GM19328 (cell line): Measurements from ENCODE around the gene IGFBP5.

Experiments
- ATAC-seq: cut with Tn5 transposase; IDR thresholded peaks from one replicate; pipeline ENCODE4 v1.9.1; 2021; ENCODE audit warnings: mild to moderate bottlenecking, moderate library complexity; ENCODE audit not compliant: unreplicated experiment

IGFBP5 gene

GRCh38 chr2:216670266-216671080 lies 24.9 kb downstream of the IGFBP5 start:
- ATAC-seq: no peak

- ATAC-seq: no peak
These were observed 28.7 kb downstream of the IGFBP5 start for GRCh38 chr2:216666461-216667233.

GRCh38 chr2:216665717-216666116 lies 29.6 kb downstream of the IGFBP5 start:
- no peak for ATAC-seq

- ATAC-seq: no peak
These were observed 30.1 kb downstream of the IGFBP5 start for GRCh38 chr2:216665242-216665641.

- ATAC-seq: no peak
These were observed 30.7 kb downstream of the IGFBP5 start for GRCh38 chr2:216664593-216665034.

- no peak for ATAC-seq
These were observed 31.5 kb downstream of the IGFBP5 start for GRCh38 chr2:216663846-216664245.

GRCh38 chr2:216663106-216663505 lies 32.2 kb downstream of the IGFBP5 start:
- no peak for ATAC-seq

- no peak for ATAC-seq
These were observed 33.5 kb downstream of the IGFBP5 start for GRCh38 chr2:216661639-216662375.

GRCh38 chr2:216661051-216661450 lies 34.3 kb downstream of the IGFBP5 start:
- no peak for ATAC-seq

- ATAC-seq: no peak
These were observed 34.9 kb downstream of the IGFBP5 start for GRCh38 chr2:216660496-216660895.

GRCh38 chr2:216659276-216659675 lies 36.1 kb downstream of the IGFBP5 start:
- ATAC-seq: no peak

- no peak for ATAC-seq
These were observed 36.6 kb downstream of the IGFBP5 start for GRCh38 chr2:216658757-216659156.

GRCh38 chr2:216657980-216658379 lies 37.4 kb downstream of the IGFBP5 start:
- no peak for ATAC-seq

- ATAC-seq: no peak
These were observed 38.1 kb downstream of the IGFBP5 start for GRCh38 chr2:216657086-216657855.

GRCh38 chr2:216654528-216655052 lies 40.8 kb downstream of the IGFBP5 start:
- no peak for ATAC-seq

- no peak for ATAC-seq
These were observed 41.4 kb downstream of the IGFBP5 start for GRCh38 chr2:216653931-216654365.

- ATAC-seq: no peak
These were observed 42.1 kb downstream of the IGFBP5 start for GRCh38 chr2:216653093-216653799.

GRCh38 chr2:216652566-216652965 lies 42.8 kb downstream of the IGFBP5 start:
- ATAC-seq: no peak

- ATAC-seq: no peak
These were observed 43.9 kb downstream of the IGFBP5 start for GRCh38 chr2:216651351-216651881.
